A673 (cell line): Measurements from ENCODE around the gene ZBED1. TPM values are rescaled to one million over a fixed set of nuclear protein-coding genes. Genes with fewer than 3 reads are reported as not detected.

Experiments
- Bru-seq: library from RNA; stranded (reverse); fragments of 400-500 nt; gene quantifications from one replicate; lab custom pipeline; 2021; lab: Mats Ljungman, UMichigan
- BruChase-seq, 2 experiments: library from RNA; stranded (reverse); fragments of 400-500 nt; gene quantifications; one replicate each; lab custom pipeline; 2021; lab: Mats Ljungman, UMichigan
- BruUV-seq: library from RNA; stranded (reverse); fragments of 400-500 nt; replicated peaks from 2 replicates; lab custom pipeline; 2021; lab: Mats Ljungman, UMichigan
- CTCF ChIA-PET: fragments of 300-600 bp; sonication (Branson Sonifier 250); formaldehyde crosslinking; loops from one replicate; lab custom pipeline; 2022; ENCODE audit warnings: antibody characterized with exemption; lab: Charles Lee
- POLR2A ChIA-PET: fragments of 300-600 bp; sonication (Branson Sonifier 250); formaldehyde crosslinking; loops from one replicate; lab custom pipeline; 2022; ENCODE audit warnings: antibody characterized with exemption; ENCODE audit not compliant: low non-redundant PET; lab: Charles Lee
- DNase-seq: peaks from one replicate; pipeline ENCODE4 v3.0.0-alpha.2; 2015; ENCODE audit warnings: low spot score
- H3K27ac ChIP-seq: fragments of 200-600 bp; sonication (generic); 2 replicates; pipeline ENCODE4 v1.5.1; 2016; ENCODE audit warnings: mixed run types, low read depth, mild to moderate bottlenecking, mixed read lengths, antibody characterized with exemption, low read length; ENCODE audit not compliant: poor library complexity, severe bottlenecking
- H3K27me3 ChIP-seq: fragments of 200-600 bp; sonication (generic); replicated peaks from 2 replicates; pipeline ENCODE4 v1.6.1; 2017; ENCODE audit warnings: mixed run types, low read depth, mild to moderate bottlenecking, mixed read lengths, antibody characterized with exemption, low read length; ENCODE audit not compliant: insufficient read depth, poor library complexity
- H3K36me3 ChIP-seq: fragments of 200-600 bp; sonication (generic); 2 replicates; pipeline ENCODE4 v1.6.1; 2016; ENCODE audit warnings: mixed run types, mild to moderate bottlenecking, mixed read lengths, antibody characterized with exemption, low read length; ENCODE audit not compliant: insufficient read depth, poor library complexity, severe bottlenecking
- H3K4me1 ChIP-seq: fragments of 200-600 bp; sonication (generic); 2 replicates; pipeline ENCODE4 v1.6.1; 2017; ENCODE audit warnings: mixed run types, mild to moderate bottlenecking, mixed read lengths, antibody characterized with exemption, low read length; ENCODE audit not compliant: insufficient read depth, poor library complexity, severe bottlenecking
- H3K4me3 ChIP-seq: fragments of 200-600 bp; sonication (generic); 2 replicates; pipeline ENCODE4 v1.5.1; 2016; ENCODE audit warnings: low read depth, mixed run types, mild to moderate bottlenecking, mixed read lengths, low read length; ENCODE audit not compliant: poor library complexity, severe bottlenecking
- H3K9me3 ChIP-seq: fragments of 200-600 bp; sonication (generic); 2 replicates; pipeline ENCODE4 v1.6.1; 2016; ENCODE audit warnings: mixed run types, low read depth, mild to moderate bottlenecking, mixed read lengths, antibody characterized with exemption, low read length; ENCODE audit not compliant: poor library complexity, severe bottlenecking
- EZH2 ChIP-seq: fragments of 200-600 bp; sonication (generic); IDR thresholded peaks from 2 replicates; pipeline ENCODE4 v1.6.1; 2017; ENCODE audit warnings: borderline replicate concordance, low read depth, mild to moderate bottlenecking, mixed read lengths, antibody characterized with exemption, low read length; ENCODE audit not compliant: poor library complexity, severe bottlenecking
- intact Hi-C: fragments of 100-400 bp; cut with micrococcal nuclease; formaldehyde crosslinking; loops from one replicate; pipeline ENCODE4 v1.10.0; 2022; ENCODE audit not compliant: unreplicated experiment
- long read RNA-seq: library from polyadenylated mRNA; stranded (forward); transcript quantifications from one replicate; pipeline ENCODE4 v2.0.0, GENCODE V29; 2022
- total RNA-seq: library from RNA; stranded (reverse); gene quantifications from 2 replicates; pipeline ENCODE4 v1.2.3, GENCODE V29; 2021
- TF ChIP-seq, protein P1 (sequence below): fragments of 300-800, 200-600 bp; sonication (generic); conservative IDR thresholded peaks from 2 replicates; pipeline ENCODE4 v1.5.1; 2017; ENCODE audit warnings: low read depth, mild to moderate bottlenecking, antibody characterized with exemption, low read length, moderate library complexity, mixed read lengths

ZBED1 gene
- total RNA-seq (37.6 and 46.5 TPM in 2 replicates), Bru-seq, nascent RNA (percentile 84 among the genes with signal in this experiment), BruChase-seq, experiment 1, labeled RNA remaining after a 2-hour chase (percentile 95 among the genes with signal in this experiment), BruChase-seq, experiment 2, labeled RNA remaining after a 6-hour chase (percentile 97 among the genes with signal in this experiment)
- long read RNA-seq, full-length matches to known transcripts = 85 of 114 reads
- long read RNA-seq, partial matches to known transcripts = 0 of 114 reads
- long read RNA-seq, other reads (novel, unspliced or antisense) = 29 of 114 reads

DNA sequence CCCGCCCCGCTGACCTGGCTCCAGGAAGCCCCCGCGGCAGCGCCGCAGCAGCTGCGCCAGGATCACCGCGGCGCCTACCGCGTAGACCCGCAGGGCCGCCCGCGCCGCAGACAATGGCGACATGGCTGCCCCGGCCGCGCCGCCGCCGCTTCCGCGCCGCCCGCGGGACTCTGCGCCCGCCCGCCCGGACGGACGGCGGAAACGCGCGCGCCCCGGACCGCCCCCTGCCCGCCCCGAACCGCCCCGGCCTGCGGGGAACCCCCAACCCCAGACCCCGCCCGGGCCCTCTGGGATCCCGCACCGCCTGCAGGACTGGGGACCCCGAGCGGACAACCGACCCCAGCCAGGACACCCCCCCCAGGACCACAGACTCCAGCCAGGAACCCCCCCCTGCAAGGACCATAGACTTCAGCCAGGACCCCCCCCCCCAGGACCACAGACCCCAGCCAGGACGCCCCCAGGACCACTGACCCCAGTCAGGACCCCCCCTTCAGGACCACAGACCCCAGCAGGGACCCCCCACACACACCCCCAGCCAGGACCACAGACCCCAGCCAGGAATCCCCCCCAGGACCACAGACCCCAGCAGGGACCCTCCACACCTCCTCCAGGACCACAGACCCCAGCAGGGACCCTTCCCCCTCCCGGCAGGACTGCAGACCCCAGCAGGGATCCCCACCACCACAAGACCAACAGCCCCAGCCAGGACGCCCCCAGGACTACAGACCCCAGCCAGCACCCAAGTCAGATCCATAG, at the start of gene ZBED1, which contains the start of gene DHRSX:
Gene ZBED1, minus strand, starts transcription at position 174 of the 756 bp plus-strand sequence. CDS start 10,257 bp downstream, outside the sequence.
Gene DHRSX, minus strand, starts transcription at position 174 of the 756 bp plus-strand sequence. Its CDS starts 51 bp downstream, at position 123.
- peak within 1 kb of the TSS; percentile 99 for H3K4me3 ChIP-seq
- H3K27me3 ChIP-seq = no peaks in the 10 kb centered on the region
- ChIA-PET CTCF (no interaction called here), POLR2A (no interaction called here)
- peaks cover 2% of the 10 kb centered on the region for H3K36me3 ChIP-seq
- peak within 1 kb of the TSS; percentile 93 for H3K27ac ChIP-seq
- no peaks in the 10 kb centered on the region for H3K9me3 ChIP-seq
- peak; percentile 48 for DNase-seq
- TF ChIP-seq EZH2 = no peak
- TF ChIP-seq, protein P1, sequence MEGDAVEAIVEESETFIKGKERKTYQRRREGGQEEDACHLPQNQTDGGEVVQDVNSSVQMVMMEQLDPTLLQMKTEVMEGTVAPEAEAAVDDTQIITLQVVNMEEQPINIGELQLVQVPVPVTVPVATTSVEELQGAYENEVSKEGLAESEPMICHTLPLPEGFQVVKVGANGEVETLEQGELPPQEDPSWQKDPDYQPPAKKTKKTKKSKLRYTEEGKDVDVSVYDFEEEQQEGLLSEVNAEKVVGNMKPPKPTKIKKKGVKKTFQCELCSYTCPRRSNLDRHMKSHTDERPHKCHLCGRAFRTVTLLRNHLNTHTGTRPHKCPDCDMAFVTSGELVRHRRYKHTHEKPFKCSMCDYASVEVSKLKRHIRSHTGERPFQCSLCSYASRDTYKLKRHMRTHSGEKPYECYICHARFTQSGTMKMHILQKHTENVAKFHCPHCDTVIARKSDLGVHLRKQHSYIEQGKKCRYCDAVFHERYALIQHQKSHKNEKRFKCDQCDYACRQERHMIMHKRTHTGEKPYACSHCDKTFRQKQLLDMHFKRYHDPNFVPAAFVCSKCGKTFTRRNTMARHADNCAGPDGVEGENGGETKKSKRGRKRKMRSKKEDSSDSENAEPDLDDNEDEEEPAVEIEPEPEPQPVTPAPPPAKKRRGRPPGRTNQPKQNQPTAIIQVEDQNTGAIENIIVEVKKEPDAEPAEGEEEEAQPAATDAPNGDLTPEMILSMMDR = no peak
- peaks cover 28% of the 10 kb centered on the region for H3K4me1 ChIP-seq
- intact Hi-C loops = loop anchor here (10.0 kb wide), 1 partner anchor 74 kb away; no protein-coding TSS in a partner anchor
- BruUV-seq = no TSS peak

DNA sequence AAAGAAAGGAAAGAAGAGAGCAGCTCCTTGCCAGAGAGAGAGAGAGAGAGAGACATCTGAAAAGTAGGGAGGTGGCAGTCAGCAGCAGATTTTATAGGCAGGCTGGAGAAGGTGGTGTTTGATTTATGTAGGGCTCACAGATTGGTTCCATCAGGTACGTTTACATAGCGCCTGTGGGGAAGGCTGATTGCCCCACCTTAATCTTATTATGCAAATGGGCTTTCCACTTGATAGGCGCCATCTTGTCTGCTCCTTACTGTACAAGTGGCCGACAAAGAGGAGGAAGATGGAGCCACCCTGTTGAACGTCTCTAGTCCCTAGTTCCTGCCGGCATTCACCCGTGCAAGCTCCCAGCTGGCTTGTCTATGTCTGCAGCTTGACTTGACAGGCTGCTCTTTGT, 49.1 kb upstream of the ZBED1 start:
- Histone ChIP-seq H3K9me3 (no peaks in the 10 kb centered on the region), H3K4me1 (peaks cover 7% of the 10 kb centered on the region), H3K36me3 (no peaks in the 10 kb centered on the region), H3K4me3 (no peak overlapping the region), H3K27me3 (no peaks in the 10 kb centered on the region), H3K27ac (no peak overlapping the region)
- BruUV-seq = no TSS peak
- POLR2A ChIA-PET = no interaction called here
- TF ChIP-seq, protein P1 = no peak
- no peak for TF ChIP-seq EZH2
- intact Hi-C loops = no loop called here
- CTCF ChIA-PET = no interaction called here
- DNase-seq = peak; percentile 20

DNA sequence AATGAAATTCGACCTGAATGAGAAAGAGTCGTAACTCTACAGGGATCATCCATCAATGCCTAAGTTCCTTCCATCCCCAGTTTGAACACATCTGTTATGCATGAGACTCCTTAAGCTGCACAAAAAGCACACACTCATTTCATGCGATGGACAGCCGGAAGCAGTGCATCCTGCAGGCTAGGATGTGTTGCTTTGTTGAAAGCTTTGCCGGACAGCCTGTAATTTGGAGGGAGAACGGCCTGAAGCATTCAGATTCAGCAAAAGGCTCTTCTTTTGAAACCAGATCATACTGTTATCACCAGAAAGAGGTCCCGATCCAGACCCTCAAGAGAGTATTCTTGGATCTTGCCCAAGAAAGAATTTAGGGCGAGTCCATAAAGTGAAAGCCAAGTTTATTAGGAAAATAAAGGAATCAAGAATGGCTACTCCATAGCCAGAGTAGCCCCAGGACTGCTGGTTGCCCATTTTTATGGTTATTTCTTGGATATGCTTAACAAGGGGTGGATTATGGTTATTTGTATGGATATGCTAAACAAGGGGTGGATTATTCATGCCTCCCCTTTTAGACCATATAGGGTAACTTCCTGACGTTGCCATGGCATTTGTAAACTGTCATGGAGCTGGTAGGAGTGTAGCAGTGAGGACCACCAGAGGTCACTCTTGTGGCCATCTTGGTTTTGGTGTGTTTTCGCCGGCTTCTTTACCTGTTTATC, 48.1 kb upstream of the ZBED1 start:
- Histone ChIP-seq H3K9me3 (no peaks in the 10 kb centered on the region), H3K4me1 (peaks cover 7% of the 10 kb centered on the region), H3K27me3 (no peaks in the 10 kb centered on the region), H3K27ac (no peak overlapping the region), H3K36me3 (no peaks in the 10 kb centered on the region), H3K4me3 (no peak overlapping the region)
- intact Hi-C loops = no loop called here
- ChIA-PET POLR2A (no interaction called here), CTCF (no interaction called here)
- no peak for TF ChIP-seq EZH2
- TF ChIP-seq, protein P1 = no peak
- no TSS peak for BruUV-seq
- DNase-seq = no peak
